Left lobe of liver (tissue), 2 donors: ENCODE results near the gene COX7A2L. TPM values are rescaled to one million over a fixed set of nuclear protein-coding genes. Genes with fewer than 3 reads are reported as not detected.
"Not testable (repeated sequence)": the region's sequence is repeated elsewhere in the genome, so short reads cannot be mapped to it uniquely, and the experiment has no call there.

ENCODE experiments used
- ATAC-seq: fragments of 200-7000 bp; cut with Tn5 transposase; one replicate; pipeline ENCODE4 v1.9.1; 2020; ENCODE audit warnings: mild to moderate bottlenecking, moderate library complexity
- DNase-seq: peaks from one replicate; pipeline ENCODE4 v3.0.0-alpha.2; 2020; ENCODE audit warnings: low spot score
- total RNA-seq: library from RNA; stranded (reverse); gene quantifications from one replicate; pipeline ENCODE4 v1.2.1, GENCODE V29; 2021
- donor health status: DM: no; HTN: no; CAD: no; lungs with moderate emphysema.
- donor health status: DM: no; HTN: yes; CAD: no.

Gene COX7A2L
- total RNA-seq, 1 donor from 2014 or later: 38.5 TPM

GRCh38 chr2:42340045-42340937 is 20.7 kb downstream of the COX7A2L start:
- ATAC-seq: no peak
- no peak for DNase-seq

- ATAC-seq (no peak), DNase-seq (no peak)
These were observed 21.7 kb downstream of the COX7A2L start for GRCh38 chr2:42339191-42339912.

GRCh38 chr2:42338567-42339190 is 22.3 kb downstream of the COX7A2L start:
- ATAC-seq: no peak

GRCh38 chr2:42337846-42338566 is 23.0 kb downstream of the COX7A2L start:
- DNase-seq (no peak), ATAC-seq (no peak)

More at GRCh38 chr2:42338567-42339190, 22.3 kb downstream of the COX7A2L start:
- DNase-seq: no peak

- ATAC-seq: no peak
- DNase-seq: no peak
These were observed 23.6 kb downstream of the COX7A2L start for GRCh38 chr2:42337356-42337820.

GRCh38 chr2:42336361-42336965 is 24.6 kb downstream of the COX7A2L start:
- peak; percentile 47 for ATAC-seq
- no peak for DNase-seq

GRCh38 chr2:42335514-42336104 is 25.4 kb downstream of the COX7A2L start:
- DNase-seq (no peak), ATAC-seq (no peak)

- not testable (repeated sequence) for DNase-seq, ATAC-seq
These were observed 26.2 kb downstream of the COX7A2L start for GRCh38 chr2:42334865-42335264.

GRCh38 chr2:42334220-42334619 is 26.8 kb downstream of the COX7A2L start:
- ATAC-seq (no peak), DNase-seq (no peak)

- ATAC-seq: no peak
- no peak for DNase-seq
These were observed 27.4 kb downstream of the COX7A2L start for GRCh38 chr2:42333579-42333978.

GRCh38 chr2:42332575-42332974 is 28.4 kb downstream of the COX7A2L start:
- ATAC-seq (no peak), DNase-seq (no peak)

- ATAC-seq: no peak
- no peak for DNase-seq
These were observed 29.3 kb downstream of the COX7A2L start for GRCh38 chr2:42331569-42332284.

GRCh38 chr2:42329736-42330135 is 31.3 kb downstream of the COX7A2L start:
- ATAC-seq: no peak
- no peak for DNase-seq

- DNase-seq (no peak), ATAC-seq (no peak)
These were observed 32.1 kb downstream of the COX7A2L start for GRCh38 chr2:42328923-42329322.

- DNase-seq: no peak
- peak; percentile 58 for ATAC-seq
These were observed 32.7 kb downstream of the COX7A2L start for GRCh38 chr2:42328148-42328833.

- no peak for DNase-seq
- peak; percentile 90 for ATAC-seq
These were observed 33.9 kb downstream of the COX7A2L start for GRCh38 chr2:42327125-42327524.

- ATAC-seq (no peak), DNase-seq (no peak)
These were observed 35.4 kb downstream of the COX7A2L start for GRCh38 chr2:42325609-42326008.

- DNase-seq: no peak
- no peak for ATAC-seq
These were observed 36.1 kb downstream of the COX7A2L start for GRCh38 chr2:42324949-42325348.

- no peak for ATAC-seq
- DNase-seq: no peak
These were observed 36.8 kb downstream of the COX7A2L start for GRCh38 chr2:42324244-42324643.
